Panc1 (cell line): ENCODE data around the gene MUC16. TPM values are rescaled to one million over a fixed set of nuclear protein-coding genes. Genes with fewer than 3 reads are reported as not detected.
A peak's percentile ranks its signal among the peaks of the same experiment; 100 is the strongest.
"Not testable (repeated sequence)": the region's sequence is repeated elsewhere in the genome, so short reads cannot be mapped to it uniquely, and the experiment has no call there.

Experiments
- ATAC-seq: fragments of 200-7000 bp; cut with Tn5 transposase; 2 replicates; pipeline ENCODE4 v1.9.1; 2020; ENCODE audit warnings: mild to moderate bottlenecking, moderate library complexity
- BruUV-seq: library from RNA; stranded (reverse); fragments of 400-500 nt; replicated peaks from 2 replicates; lab custom pipeline; 2021; lab: Mats Ljungman, UMichigan
- CTCF ChIA-PET: fragments of 300-600 bp; sonication (Branson Sonifier 250); formaldehyde crosslinking; loops from one replicate; lab custom pipeline; 2022; ENCODE audit warnings: antibody characterized with exemption; lab: Charles Lee
- POLR2A ChIA-PET: fragments of 300-600 bp; sonication (Branson Sonifier 250); formaldehyde crosslinking; loops from one replicate; lab custom pipeline; 2022; ENCODE audit warnings: antibody characterized with exemption; lab: Charles Lee
- DNase-seq: peaks from one replicate; pipeline ENCODE4 v3.0.0-alpha.2; 2010; ENCODE audit warnings: low read depth, low spot score
- H3K27ac ChIP-seq: 2 replicates; pipeline ENCODE4 v1.5.1; 2011; ENCODE audit warnings: mild to moderate bottlenecking, low read length, inconsistent platforms
- H3K27me3 ChIP-seq: fragments of 200-500 bp; sonication (Bioruptor generic); 2 replicates; pipeline ENCODE4 v1.6.0; 2014; ENCODE audit warnings: low read length, inconsistent platforms; ENCODE audit not compliant: control insufficient read depth, insufficient read depth
- H3K36me3 ChIP-seq: fragments of 200-500 bp; sonication (Bioruptor generic); 2 replicates; pipeline ENCODE4 v1.5.1; 2014; ENCODE audit warnings: inconsistent platforms, mild to moderate bottlenecking, low read length, moderate library complexity; ENCODE audit not compliant: control insufficient read depth, insufficient read depth
- H3K4me1 ChIP-seq: 2 replicates; pipeline ENCODE4 v1.5.1; 2011; ENCODE audit warnings: inconsistent platforms, mild to moderate bottlenecking, low read length, moderate library complexity; ENCODE audit not compliant: control insufficient read depth, insufficient read depth
- H3K4me3 ChIP-seq, 2 experiments: 2 replicates each; pipeline ENCODE4 v1.5.1; 2011 to 2012; ENCODE audit warnings: low read depth in 2 of 2, low read length in 2 of 2, mild to moderate bottlenecking in 2 of 2, inconsistent platforms in 1 of 2, moderate library complexity in 1 of 2
- H3K9me3 ChIP-seq: fragments of 200-500 bp; sonication (Bioruptor generic); 2 replicates; pipeline ENCODE4 v1.5.1; 2014; ENCODE audit warnings: low read depth, mild to moderate bottlenecking, inconsistent platforms, low read length, moderate library complexity; ENCODE audit not compliant: control insufficient read depth, insufficient read depth
- CTCF ChIP-seq: fragments of 450-650 bp; IDR thresholded peaks from 2 replicates; pipeline ENCODE4 v1.5.1; 2017; ENCODE audit warnings: mild to moderate bottlenecking
- POLR2AphosphoS5 ChIP-seq: IDR thresholded peaks from 2 replicates; pipeline ENCODE4 v1.6.1; 2012; ENCODE audit warnings: mild to moderate bottlenecking, low read depth, low read length, moderate library complexity
- REST ChIP-seq, 2 experiments: IDR thresholded peaks; 2 replicates each; pipeline ENCODE4 v1.6.1; 2011 to 2012; ENCODE audit warnings: low read depth in 2 of 2, control low read depth in 1 of 2, low read length in 1 of 2, mild to moderate bottlenecking in 1 of 2, moderate library complexity in 1 of 2; ENCODE audit not compliant: insufficient read depth in 1 of 2
- SIN3A ChIP-seq: IDR thresholded peaks from 2 replicates; pipeline ENCODE4 v1.6.1; 2012; ENCODE audit warnings: low read depth, mild to moderate bottlenecking, low read length, moderate library complexity, borderline replicate concordance; ENCODE audit not compliant: insufficient read depth
- TCF7L2 ChIP-seq: IDR thresholded peaks from 2 replicates; pipeline ENCODE4 v1.6.1; 2011; ENCODE audit warnings: mild to moderate bottlenecking, low read depth, low read length, inconsistent platforms
- in situ Hi-C: cut with HindIII; loops from 2 replicates; pipeline ENCODE4 v1.10.0; 2016; ENCODE audit warnings: low sequenced_read_pairs, low pct_unique_long_range_greater_than_20kb
- intact Hi-C: fragments of 100-400 bp; cut with micrococcal nuclease; formaldehyde crosslinking; loops from one replicate; pipeline ENCODE4 v1.10.0; 2022; ENCODE audit not compliant: unreplicated experiment
- total RNA-seq: library from RNA; stranded (reverse); gene quantifications from one replicate; pipeline ENCODE4 v1.2.1, GENCODE V29; 2021; ENCODE audit not compliant: unreplicated experiment

MUC16 gene
- total RNA-seq, 1 experiment from 2014 or later, result 3.4 TPM

DNA sequence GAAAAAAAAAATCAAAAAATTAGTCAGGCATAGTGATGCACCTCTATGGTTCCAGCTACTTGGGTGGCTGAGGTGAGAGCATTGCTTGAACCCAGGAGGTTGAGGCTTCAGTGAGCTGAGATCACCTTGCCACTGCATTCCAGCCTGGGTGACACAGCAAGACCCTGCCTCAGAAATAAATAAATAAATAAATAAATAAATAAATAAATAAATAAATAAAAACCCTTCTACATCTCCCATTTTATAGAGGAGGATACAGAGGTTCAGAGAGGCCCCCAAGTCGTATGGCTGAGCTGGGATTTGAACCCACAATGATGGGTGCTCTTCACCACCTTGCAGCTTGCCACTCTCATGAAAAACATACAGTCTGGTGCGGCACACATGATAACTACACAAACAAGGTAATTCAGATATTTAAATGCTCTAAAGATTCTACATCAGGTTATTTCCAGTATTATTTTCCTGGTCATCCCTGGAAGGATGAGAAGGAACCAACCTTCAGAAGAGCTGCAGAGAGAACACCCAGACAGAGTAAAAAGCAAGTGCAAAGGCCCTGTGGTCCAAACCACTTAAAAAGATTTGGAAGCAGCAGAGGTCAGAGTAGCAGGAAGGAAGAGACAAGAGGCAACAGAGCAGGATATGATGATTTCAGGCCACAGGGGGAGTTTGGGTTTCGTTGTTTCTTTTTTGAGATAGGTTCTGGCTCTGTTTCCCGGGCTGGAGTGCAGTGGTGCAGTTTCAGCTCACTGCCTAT is 47.5 kb upstream of the MUC16 start:
- no peak overlapping the region for H3K4me3 ChIP-seq
- no peaks in the 10 kb centered on the region for H3K9me3 ChIP-seq
- DNase-seq (no peak), ATAC-seq (no peak)
- H3K27me3 ChIP-seq, result no peaks in the 10 kb centered on the region
- no peak for TF ChIP-seq TCF7L2
- TF ChIP-seq POLR2AphosphoS5, result no peak
- no peak for TF ChIP-seq CTCF
- no peak for TF ChIP-seq REST (IDR thresholded peaks at IDR 0.05; ENCODE audit: insufficient read depth in 1 of 2, low read depth in 2 of 2, low read length in 1 of 2)
- no peak for TF ChIP-seq SIN3A
- ChIA-PET POLR2A (no interaction called here), CTCF (no interaction called here)
- H3K36me3 ChIP-seq, result no peaks in the 10 kb centered on the region
- in situ Hi-C loops, result no loop called here
- BruUV-seq, result no TSS peak
- H3K27ac ChIP-seq, result peak overlapping the region; percentile 32; the same call in 1 of the 2 replicates
- peaks cover 23% of the 10 kb centered on the region for H3K4me1 ChIP-seq
- intact Hi-C loops, result no loop called here

- ATAC-seq, BruUV-seq, intact Hi-C loops, CTCF ChIA-PET, DNase-seq, H3K36me3 ChIP-seq, H3K4me3 ChIP-seq, H3K9me3 ChIP-seq, H3K27me3 ChIP-seq, in situ Hi-C loops, POLR2A ChIA-PET: not testable (repeated sequence)
- Histone ChIP-seq H3K4me1 (peaks cover 23% of the 10 kb centered on the region), H3K27ac (peak overlapping the region; percentile 84)
Observed at GRCh38 chr19:9056131-9056530, 45.9 kb upstream of the MUC16 start.

- no peak overlapping the region; a peak in 1 of 4 replicates for H3K4me3 ChIP-seq
- ATAC-seq (peak; percentile 95), DNase-seq (no peak)
- in situ Hi-C loops, result no loop called here
- H3K27ac ChIP-seq, result peak overlapping the region; percentile 84
- no peaks in the 10 kb centered on the region for H3K36me3 ChIP-seq
- no peak for TF ChIP-seq POLR2AphosphoS5
- TF ChIP-seq REST (IDR thresholded peaks at IDR 0.05; ENCODE audit: insufficient read depth in 1 of 2, low read depth in 2 of 2, low read length in 1 of 2), result no peak
- no peak for TF ChIP-seq CTCF
- no peak for TF ChIP-seq SIN3A
- no peak for TF ChIP-seq TCF7L2
- BruUV-seq, result no TSS peak
- intact Hi-C loops, result no loop called here
- POLR2A ChIA-PET, result interaction anchor here (0.6 to 0.7 kb wide), 3 partner anchors 45 to 415 kb away, joined by 3 to 10 read pairs (median 9); no protein-coding TSS in a partner anchor
- no peaks in the 10 kb centered on the region for H3K27me3 ChIP-seq
- CTCF ChIA-PET, result interaction anchor here (0.6 to 0.7 kb wide), 2 partner anchors 150 to 1395 kb away, joined by 3 to 4 read pairs; no protein-coding TSS in a partner anchor
- no peaks in the 10 kb centered on the region for H3K9me3 ChIP-seq
- H3K4me1 ChIP-seq, result peaks cover 19% of the 10 kb centered on the region
Observed at GRCh38 chr19:9054765-9055164, 44.6 kb upstream of the MUC16 start.
